HG03575 (cell line): Measurements from ENCODE around the gene CXCL17.
"Not testable (repeated sequence)": the region's sequence is repeated elsewhere in the genome, so short reads cannot be mapped to it uniquely, and the experiment has no call there.

Experiments used
- ATAC-seq: cut with Tn5 transposase; IDR thresholded peaks from one replicate; pipeline ENCODE4 v1.9.1; 2021; ENCODE audit not compliant: unreplicated experiment, insufficient number of reproducible peaks, low FRiP score; ENCODE audit errors: extremely low read depth

Gene CXCL17

GRCh38 chr19:42467183-42467760 is 24.5 kb upstream of the CXCL17 start:
- ATAC-seq, result no peak

DNA sequence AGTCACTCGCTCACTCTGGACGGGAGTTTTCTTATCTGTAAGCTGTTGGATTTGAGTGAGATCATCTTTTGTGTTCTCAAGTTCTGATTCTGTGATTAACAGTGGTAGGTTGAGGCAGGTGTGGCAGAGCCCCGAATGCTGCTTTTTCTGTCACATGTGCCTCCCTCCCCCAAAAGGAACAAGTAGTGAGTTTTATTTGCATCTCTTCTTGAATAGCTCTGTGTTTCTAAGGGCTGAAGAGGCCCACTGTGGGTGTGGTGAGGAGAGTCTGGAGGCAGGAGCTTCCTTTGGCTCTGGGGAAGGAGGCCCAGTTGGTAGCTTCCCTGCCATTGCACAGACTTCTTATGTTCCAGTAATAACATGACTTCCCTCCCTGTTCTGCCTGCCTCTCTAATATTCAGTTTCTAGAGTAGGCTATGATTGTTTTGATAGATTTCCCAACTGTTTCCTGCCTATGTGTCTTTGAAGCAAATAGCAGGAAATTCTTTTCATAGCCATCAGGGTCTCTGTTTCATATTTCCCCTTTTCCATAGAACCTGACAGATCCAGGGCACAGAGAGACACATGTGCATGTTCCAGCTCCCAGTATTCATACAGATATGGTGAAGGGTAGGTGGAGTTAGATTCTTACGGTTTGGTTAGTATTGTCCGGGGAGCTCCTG is 23.9 kb upstream of the CXCL17 start:
- no peak for ATAC-seq

- no peak for ATAC-seq
Observed at GRCh38 chr19:42465827-42466280, 23.1 kb upstream of the CXCL17 start.

DNA sequence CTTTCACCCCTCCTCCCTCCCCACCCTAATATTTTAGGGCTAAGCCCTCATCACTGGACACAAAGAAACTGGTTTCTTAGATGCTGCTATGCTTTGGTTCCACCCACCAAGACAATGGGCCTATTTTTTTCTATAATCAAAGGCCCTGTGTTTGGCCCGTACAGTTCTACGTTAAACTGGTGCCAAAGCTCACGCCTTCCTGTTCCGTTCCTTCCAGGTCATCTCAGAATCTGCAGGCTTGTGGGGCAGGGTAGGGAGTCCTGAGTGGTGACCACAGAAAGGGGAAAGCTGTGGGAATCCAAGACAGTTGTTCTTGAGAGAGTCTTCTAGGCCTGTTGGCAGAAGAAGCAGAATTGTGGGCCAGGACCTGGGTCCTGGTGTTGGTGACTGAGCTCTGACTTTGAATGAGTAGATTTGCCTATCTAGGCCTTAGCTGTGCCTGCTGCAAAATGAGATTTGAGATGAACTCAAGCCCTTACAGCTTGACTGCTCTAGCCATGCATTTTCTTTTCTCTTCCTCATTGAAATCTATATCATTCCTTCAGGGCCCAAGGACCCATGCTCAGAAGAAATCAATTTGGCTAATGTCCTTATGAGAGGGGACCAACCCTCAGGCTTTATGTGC is 19.1 kb upstream of the CXCL17 start:
- no peak for ATAC-seq

GRCh38 chr19:42461231-42461630 is 18.5 kb upstream of the CXCL17 start:
- ATAC-seq, result not testable (repeated sequence)

GRCh38 chr19:42459926-42460325 is 17.2 kb upstream of the CXCL17 start:
- no peak for ATAC-seq

- ATAC-seq, result no peak
Observed at GRCh38 chr19:42455621-42456081, 12.9 kb upstream of the CXCL17 start.

GRCh38 chr19:42455086-42455485 is 12.3 kb upstream of the CXCL17 start:
- ATAC-seq, result no peak

DNA sequence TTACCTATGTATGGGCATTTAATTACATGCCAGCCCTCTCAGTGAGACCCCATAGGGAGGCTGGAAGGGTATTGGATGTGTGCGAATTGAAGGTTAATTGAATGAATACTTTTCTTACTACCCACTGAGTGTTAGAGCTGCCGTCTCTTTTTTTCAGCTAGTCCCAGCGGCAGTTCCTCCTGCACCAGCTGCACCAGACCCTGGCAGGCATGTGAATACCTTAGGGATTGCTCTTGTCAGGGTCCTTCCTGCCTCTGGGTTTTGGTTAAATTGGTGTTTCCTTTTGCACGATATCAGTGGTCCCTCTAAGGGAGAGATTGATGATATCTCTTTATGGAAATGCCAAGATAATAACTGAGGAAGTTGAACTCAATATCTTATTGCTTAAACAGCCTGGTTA is 9.8 kb upstream of the CXCL17 start:
- ATAC-seq, result no peak

DNA sequence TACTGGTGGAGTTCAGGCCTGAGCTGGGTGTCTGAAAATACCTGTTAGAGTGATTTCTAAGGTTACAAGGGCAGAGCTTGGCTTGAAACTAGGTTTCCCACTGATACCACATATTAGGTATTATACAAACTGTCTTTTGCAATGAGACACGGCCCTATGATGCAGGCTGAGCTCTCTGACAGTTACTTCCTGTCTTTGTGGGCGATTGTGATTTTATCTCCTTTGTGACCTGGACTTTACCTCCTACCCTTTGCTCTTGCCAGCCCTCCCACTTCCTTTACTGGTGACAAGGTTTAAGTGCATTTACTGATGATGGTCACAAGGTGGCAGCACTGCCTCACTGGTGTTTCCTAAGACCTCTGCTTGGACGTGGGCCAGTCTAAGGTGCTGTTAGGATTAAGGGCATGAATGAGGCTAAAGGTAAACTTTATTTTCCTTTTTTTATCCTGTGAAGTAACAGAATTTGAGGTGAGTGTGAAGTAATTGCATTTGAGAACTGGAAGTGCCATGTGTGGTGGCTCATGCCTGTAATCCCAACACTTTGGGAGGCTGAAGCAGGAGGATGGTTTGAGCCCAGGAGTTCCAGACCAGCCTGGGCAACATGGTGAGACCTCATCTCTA is 7.7 kb upstream of the CXCL17 start:
- ATAC-seq, result peak; percentile 46

- not testable (repeated sequence) for ATAC-seq
Observed at GRCh38 chr19:42448306-42448705, 5.6 kb upstream of the CXCL17 start.

DNA sequence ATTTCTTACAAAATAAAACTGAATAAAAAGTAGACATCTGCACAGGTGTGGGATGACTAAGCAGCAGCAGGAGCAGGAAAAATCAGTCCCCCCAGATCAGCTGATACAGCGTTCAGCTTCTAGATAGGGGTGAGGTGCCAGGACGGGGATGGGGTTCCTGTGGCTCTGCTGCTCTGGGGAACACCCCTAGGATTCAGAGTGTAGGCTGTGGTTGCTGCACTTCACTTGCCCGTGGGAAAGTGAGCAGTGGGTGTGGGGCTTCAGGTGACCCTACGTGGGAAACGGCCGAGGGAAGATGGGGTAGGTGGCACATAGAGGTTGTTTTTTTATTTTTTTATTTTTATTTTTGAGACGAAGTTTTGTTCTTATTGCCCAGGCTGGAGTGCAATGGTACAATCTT is 3.2 kb upstream of the CXCL17 start:
- ATAC-seq, result no peak

DNA sequence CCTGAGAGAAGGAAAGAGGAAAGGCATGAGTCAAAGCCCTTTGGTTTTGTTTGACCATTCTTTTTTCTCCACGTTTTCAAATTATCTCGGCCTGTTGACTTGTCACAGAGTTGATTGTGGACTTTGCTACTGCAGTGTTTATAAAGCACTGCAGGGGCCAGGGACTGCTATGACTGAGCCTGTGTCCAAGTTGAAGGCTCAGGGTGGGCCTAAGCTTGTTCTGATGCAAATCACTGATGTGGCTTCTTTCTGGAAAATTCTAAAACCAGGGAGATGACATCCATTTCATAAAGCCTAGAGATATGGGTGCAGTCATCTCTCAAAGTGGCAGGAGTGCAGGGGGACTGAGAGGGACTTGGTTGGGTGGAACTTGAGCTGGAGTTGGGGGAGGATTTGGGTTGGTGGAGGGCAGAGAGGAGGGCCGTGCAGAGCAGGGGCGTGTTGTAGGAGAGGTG is 1.2 kb upstream of the CXCL17 start:
- ATAC-seq, result no peak

DNA sequence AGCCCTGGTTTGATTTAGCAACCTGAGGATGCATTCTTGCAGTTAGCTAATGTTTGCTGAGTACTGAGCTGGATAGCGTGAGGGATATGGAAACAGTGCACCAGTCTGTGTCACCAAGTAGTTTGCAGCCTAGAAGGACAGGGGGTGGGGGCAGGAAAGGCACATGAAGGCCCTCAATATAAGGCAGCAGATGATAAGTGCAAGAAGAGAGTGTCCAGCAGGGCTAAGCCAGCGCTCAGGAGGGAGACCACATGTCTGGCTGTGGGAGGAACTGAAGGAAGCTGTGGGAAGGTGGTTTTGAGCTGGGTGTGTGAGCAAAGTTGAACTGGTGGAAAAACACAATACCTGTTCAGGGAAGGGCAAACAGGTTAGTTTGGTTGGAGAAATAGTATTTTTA is 1.7 kb downstream of the CXCL17 start:
- ATAC-seq, result no peak

- ATAC-seq, result no peak
Observed at GRCh38 chr19:42440357-42441048, 2.2 kb downstream of the CXCL17 start.

DNA sequence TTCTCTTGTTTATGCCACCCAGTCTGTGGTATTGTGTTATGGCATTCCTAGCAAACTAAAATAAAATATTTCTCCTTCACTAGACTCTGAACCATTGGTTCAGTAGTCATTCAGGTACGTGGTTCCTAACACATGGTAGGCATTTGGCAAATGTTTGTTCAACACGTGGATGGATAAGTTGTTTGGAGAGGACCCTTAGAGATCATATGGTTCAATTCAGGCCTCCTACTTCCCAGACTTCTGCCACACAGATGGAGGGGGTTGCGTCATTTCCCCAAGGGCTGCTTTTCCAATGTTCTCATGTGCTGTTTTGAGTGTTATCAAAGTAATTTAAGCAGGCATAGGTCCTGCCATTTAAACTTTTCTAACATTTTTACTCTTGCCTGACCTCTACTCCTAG is 6.7 kb downstream of the CXCL17 start:
- ATAC-seq, result no peak

DNA sequence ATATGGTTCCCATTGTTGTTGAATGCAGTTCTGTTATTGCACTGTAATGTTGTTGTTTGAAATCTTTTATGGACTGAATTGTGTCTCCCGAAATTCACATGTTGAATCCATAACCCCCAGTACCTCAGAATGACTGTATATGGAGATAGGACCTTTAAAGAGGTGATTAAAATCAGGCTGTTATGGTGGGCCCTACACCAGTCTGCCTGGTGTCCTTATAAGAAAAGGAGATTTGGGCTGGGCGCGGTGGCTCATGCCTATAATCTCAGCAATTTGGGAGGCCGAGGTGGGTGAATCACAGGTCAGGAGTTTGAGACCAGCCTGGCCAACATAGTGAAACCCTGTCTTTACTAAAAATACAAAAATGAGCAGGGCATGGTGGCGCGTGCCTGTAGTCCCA is 7.4 kb downstream of the CXCL17 start:
- ATAC-seq, result no peak

DNA sequence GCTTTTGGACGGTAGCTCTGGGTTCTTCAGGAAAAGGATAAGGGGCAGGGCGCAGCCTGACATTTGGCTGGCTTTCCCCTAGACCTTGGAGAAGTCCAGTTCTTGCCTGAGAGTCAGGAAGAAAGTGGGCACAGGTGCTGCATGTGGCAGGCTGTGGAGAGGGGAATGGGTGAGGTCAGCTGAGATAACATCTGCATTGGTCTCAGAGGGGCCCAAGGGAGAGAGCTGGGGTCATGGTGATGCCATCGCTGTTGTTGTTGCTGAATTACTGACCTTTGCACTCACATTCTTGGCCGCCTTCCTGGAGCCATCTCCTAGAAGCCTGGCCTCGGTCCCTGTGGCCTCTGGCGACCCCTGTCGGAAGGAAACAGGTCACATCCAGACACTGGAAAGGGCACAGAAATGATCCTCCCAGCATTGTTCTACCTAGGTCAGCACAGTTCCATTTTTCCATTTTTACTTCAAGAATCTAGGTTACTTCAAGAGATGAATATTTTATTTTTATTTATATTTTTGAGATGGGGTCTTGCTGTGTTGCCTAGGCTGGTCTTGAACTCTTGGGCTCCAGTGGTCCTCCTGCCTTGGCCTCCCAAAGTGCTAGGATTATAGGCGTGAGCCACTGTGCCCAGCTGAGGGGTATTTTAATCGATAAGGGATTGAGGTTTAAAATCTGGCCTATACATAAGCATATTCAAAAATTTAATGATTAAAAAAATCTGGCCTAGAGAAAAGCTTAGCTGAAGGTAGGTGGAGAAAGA is 9.1 kb downstream of the CXCL17 start:
- no peak for ATAC-seq

DNA sequence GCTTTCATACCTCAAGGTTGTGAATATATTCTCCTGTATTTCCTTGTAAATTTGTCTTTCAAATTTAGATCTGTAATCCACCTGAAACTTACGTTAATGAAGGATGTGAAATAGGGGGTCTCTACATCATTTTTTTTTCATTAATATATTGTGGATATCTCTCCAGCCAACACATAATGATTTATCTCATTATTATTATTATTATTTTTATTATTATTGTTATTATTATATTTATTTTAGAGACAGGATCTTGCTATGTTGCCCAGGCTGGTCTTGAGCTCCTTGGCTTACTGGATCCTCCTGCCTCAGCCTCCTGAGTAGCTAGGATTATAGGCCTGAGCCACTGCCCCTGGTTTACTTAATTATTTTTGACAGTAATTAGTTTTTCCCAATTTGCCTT is 11.3 kb downstream of the CXCL17 start:
- ATAC-seq, result no peak
